Liver (tissue), 9 donors: Measurements from ENCODE around the gene ANP32B. TPM values are rescaled to one million over a fixed set of nuclear protein-coding genes. Genes with fewer than 3 reads are reported as not detected.

ENCODE experiments used
- DNase-seq: peaks from one replicate; pipeline ENCODE4 v3.0.0-alpha.2; 2017; ENCODE audit warnings: low spot score
- H3K27ac ChIP-seq, 2 donors: one replicate each; pipeline ENCODE4 v1.7.0; 2013; ENCODE audit warnings: inconsistent platforms in 2 of 2, low read length in 2 of 2, control low read depth in 1 of 2, low read depth in 1 of 2, mild to moderate bottlenecking in 1 of 2
- H3K27me3 ChIP-seq, 4 donors: one replicate each; pipeline versions ENCODE4 v1.6.1 to v1.7.0; 2013; ENCODE audit warnings: low read length in 3 of 4, inconsistent platforms in 1 of 4, mild to moderate bottlenecking in 1 of 4, moderate library complexity in 1 of 4; ENCODE audit not compliant: control insufficient read depth in 4 of 4, insufficient read depth in 4 of 4
- H3K36me3 ChIP-seq, 4 donors: one replicate each; pipeline versions ENCODE4 v1.6.1 to v1.7.0; 2013; ENCODE audit warnings: low read length in 3 of 4, mild to moderate bottlenecking in 3 of 4, low read depth in 1 of 4, moderate library complexity in 1 of 4; ENCODE audit not compliant: control insufficient read depth in 4 of 4, insufficient read depth in 3 of 4
- H3K4me1 ChIP-seq, 4 donors: one replicate each; pipeline versions ENCODE4 v1.6.1 to v1.7.0; 2013; ENCODE audit warnings: low read length in 3 of 4, mild to moderate bottlenecking in 3 of 4, moderate library complexity in 1 of 4; ENCODE audit not compliant: control insufficient read depth in 4 of 4, insufficient read depth in 4 of 4
- H3K4me3 ChIP-seq, 3 donors: one replicate each; pipeline versions ENCODE4 v1.6.1 to v1.7.0; 2013; ENCODE audit warnings: low read length in 3 of 3, control low read depth in 1 of 3, low read depth in 1 of 3, mild to moderate bottlenecking in 1 of 3
- H3K9ac ChIP-seq, 2 donors: one replicate each; pipeline ENCODE4 v1.7.0; 2013; ENCODE audit warnings: low read length in 2 of 2, mild to moderate bottlenecking in 2 of 2, moderate library complexity in 2 of 2, control low read depth in 1 of 2, low read depth in 1 of 2
- H3K9me3 ChIP-seq, 4 donors: one replicate each; pipeline versions ENCODE4 v1.6.1 to v1.7.0; 2013; ENCODE audit warnings: low read length in 3 of 4; ENCODE audit not compliant: control insufficient read depth in 4 of 4
- ATF3 ChIP-seq: IDR thresholded peaks from 2 replicates; pipeline ENCODE4 v1.6.1; 2016; ENCODE audit warnings: antibody characterized with exemption
- CTCF ChIP-seq: fragments of 150-350 bp; IDR thresholded peaks from 2 replicates; pipeline ENCODE4 v1.5.1; 2017; ENCODE audit warnings: improper control_type of control experiment, low read depth, low read length; ENCODE audit not compliant: missing input control
- EGR1 ChIP-seq, 2 donors: IDR thresholded peaks; 2 replicates each; pipeline ENCODE4 v1.6.1; 2016 to 2018; ENCODE audit warnings: antibody characterized with exemption in 2 of 2, low read depth in 2 of 2
- FOXA1 ChIP-seq: IDR thresholded peaks from 2 replicates; pipeline ENCODE4 v1.6.1; 2016; ENCODE audit warnings: antibody characterized with exemption
- FOXA2 ChIP-seq: IDR thresholded peaks from 2 replicates; pipeline ENCODE4 v1.6.1; 2016; ENCODE audit warnings: antibody characterized with exemption
- GABPA ChIP-seq, 2 donors: IDR thresholded peaks in 1 of 2; conservative IDR thresholded peaks in 1 of 2; 2 replicates each; pipeline ENCODE4 v1.6.1; 2016; ENCODE audit warnings: antibody characterized with exemption in 2 of 2, mild to moderate bottlenecking in 1 of 2, moderate library complexity in 1 of 2
- HNF4A ChIP-seq, 2 donors: conservative IDR thresholded peaks; 2 replicates each; pipeline ENCODE4 v1.6.1; 2016; ENCODE audit warnings: antibody characterized with exemption in 2 of 2, mild to moderate bottlenecking in 2 of 2
- HNF4G ChIP-seq: IDR thresholded peaks from 2 replicates; pipeline ENCODE4 v1.6.1; 2016; ENCODE audit warnings: antibody characterized with exemption
- JUND ChIP-seq, 2 donors: IDR thresholded peaks; 2 replicates each; pipeline ENCODE4 v1.6.1; 2016; ENCODE audit warnings: antibody characterized with exemption in 2 of 2
- MAX ChIP-seq: IDR thresholded peaks from 2 replicates; pipeline ENCODE4 v1.6.1; 2016; ENCODE audit warnings: antibody characterized with exemption
- NR2F2 ChIP-seq: IDR thresholded peaks from 2 replicates; pipeline ENCODE4 v1.6.1; 2016; ENCODE audit warnings: antibody characterized with exemption
- RAD21 ChIP-seq, 2 donors: IDR thresholded peaks; 2 replicates each; pipeline ENCODE4 v1.6.1; 2016; ENCODE audit warnings: antibody characterized with exemption in 2 of 2, mild to moderate bottlenecking in 2 of 2
- REST ChIP-seq: IDR thresholded peaks from 2 replicates; pipeline ENCODE4 v1.6.1; 2016; ENCODE audit warnings: antibody characterized with exemption, mild to moderate bottlenecking
- RXRA ChIP-seq, 2 donors: IDR thresholded peaks; 2 replicates each; pipeline ENCODE4 v1.6.1; 2017 to 2018; ENCODE audit warnings: antibody characterized with exemption in 2 of 2, mild to moderate bottlenecking in 1 of 2
- SP1 ChIP-seq: IDR thresholded peaks from 2 replicates; pipeline ENCODE4 v1.6.1; 2018; ENCODE audit warnings: antibody characterized with exemption, mild to moderate bottlenecking
- YY1 ChIP-seq: IDR thresholded peaks from 2 replicates; pipeline ENCODE4 v1.6.1; 2016; ENCODE audit warnings: antibody characterized with exemption, mild to moderate bottlenecking
- WGBS: extraction: QIAGEN DNeasy Blood & Tissue Kit; methylation state at CpG from one replicate; pipeline ENCODE4 v1.1.7; 2013; 5-methylcytosine and 5-hydroxymethylcytosine counted together
- polyA plus RNA-seq, 2 donors: library from polyadenylated mRNA; stranded (reverse) in 1 of 2; unstranded in 1 of 2; fragments of 200-250 nt in 1 of 2; fragments of >200 nt in 1 of 2; fragmentation: Nextera tagmentation in 1 of 2; extraction: Ambion mirVana in 1 of 2; gene quantifications; one replicate each; pipeline versions ENCODE4 v1.2.1 to v1.2.3, GENCODE V29; 2013 to 2015
- total RNA-seq, 2 donors: library from RNA; depleted of rRNA; stranded (reverse); fragments of >200 nt; gene quantifications; one replicate each; pipeline ENCODE4 v1.2.3, GENCODE V29; 2014
- donor health status: healthy.
- donor health status: healthy.
- donor health status: healthy.
- donor health status: healthy.
- donor health status: healthy.

The ANP32B gene
- total and polyA plus RNA-seq, 4 donors: 4.0 to 39.4 (median 27.0) TPM

- TF ChIP-seq CTCF: no peak
- TF ChIP-seq YY1: no peak
- TF ChIP-seq HNF4A (conservative IDR thresholded peaks at IDR 0.05): no peak
- no peak for TF ChIP-seq SP1
- no peak for TF ChIP-seq FOXA2
- TF ChIP-seq RAD21 (IDR thresholded peaks at IDR 0.05): no peak
Observed at GRCh38 chr9:97991818-97992217, 8.7 kb downstream of the ANP32B start (continued).

GRCh38 chr9:97992219-97992618, 9.1 kb downstream of the ANP32B start:
- Histone ChIP-seq H3K4me1 (peaks cover 4 to 26% (median 7%) of the 10 kb centered on the region in 4 donors), H3K9ac (no peak overlapping the region), H3K27ac (no peak overlapping the region), H3K36me3 (peaks cover 1 to 9% (median 5%) of the 10 kb centered on the region in 4 donors), H3K9me3 (no peaks in the 10 kb centered on the region), H3K4me3 (no peak overlapping the region), H3K27me3 (no peaks in the 10 kb centered on the region)
- no peak for TF ChIP-seq YY1
- TF ChIP-seq RXRA (IDR thresholded peaks at IDR 0.05): no peak
- no peak for TF ChIP-seq FOXA1
- TF ChIP-seq GABPA (IDR thresholded peaks at IDR 0.05 in 1 of 2, conservative IDR thresholded peaks at IDR 0.05 in 1 of 2): no peak
- TF ChIP-seq SP1: no peak
- no peak for TF ChIP-seq JUND (IDR thresholded peaks at IDR 0.05)
- TF ChIP-seq EGR1 (IDR thresholded peaks at IDR 0.05; ENCODE audit: low read depth in 2 of 2): no peak
- no peak for TF ChIP-seq REST
- TF ChIP-seq HNF4G: no peak
- TF ChIP-seq ATF3: no peak
- no peak for DNase-seq
- 86% methylated on average over 6 of the region's 6 CpGs for WGBS

- Histone ChIP-seq H3K36me3 (peaks cover 1 to 13% (median 5%) of the 10 kb centered on the region in 4 donors), H3K9me3 (no peaks in the 10 kb centered on the region), H3K27ac (no peak overlapping the region), H3K4me3 (no peak overlapping the region), H3K4me1 (peaks cover 4 to 22% (median 7%) of the 10 kb centered on the region in 4 donors), H3K9ac (no peak overlapping the region), H3K27me3 (no peaks in the 10 kb centered on the region)
- 78% methylated on average over 2 of the region's 2 CpGs for WGBS
- DNase-seq: no peak
- TF ChIP-seq SP1: no peak
- TF ChIP-seq MAX: no peak
- no peak for TF ChIP-seq RAD21 (IDR thresholded peaks at IDR 0.05)
- TF ChIP-seq NR2F2: no peak
- no peak for TF ChIP-seq FOXA1
- no peak for TF ChIP-seq CTCF
Observed at GRCh38 chr9:97993000-97993399, 9.9 kb downstream of the ANP32B start.
